ENCODE measurements around the gene KCNQ1. TPM values are rescaled to one million over a fixed set of nuclear protein-coding genes. Genes with fewer than 3 reads are reported as not detected.

The KCNQ1 gene
- total and polyA plus RNA-seq, 8 donors = 14.0 to 61.1 (median 46.7) TPM

DNA sequence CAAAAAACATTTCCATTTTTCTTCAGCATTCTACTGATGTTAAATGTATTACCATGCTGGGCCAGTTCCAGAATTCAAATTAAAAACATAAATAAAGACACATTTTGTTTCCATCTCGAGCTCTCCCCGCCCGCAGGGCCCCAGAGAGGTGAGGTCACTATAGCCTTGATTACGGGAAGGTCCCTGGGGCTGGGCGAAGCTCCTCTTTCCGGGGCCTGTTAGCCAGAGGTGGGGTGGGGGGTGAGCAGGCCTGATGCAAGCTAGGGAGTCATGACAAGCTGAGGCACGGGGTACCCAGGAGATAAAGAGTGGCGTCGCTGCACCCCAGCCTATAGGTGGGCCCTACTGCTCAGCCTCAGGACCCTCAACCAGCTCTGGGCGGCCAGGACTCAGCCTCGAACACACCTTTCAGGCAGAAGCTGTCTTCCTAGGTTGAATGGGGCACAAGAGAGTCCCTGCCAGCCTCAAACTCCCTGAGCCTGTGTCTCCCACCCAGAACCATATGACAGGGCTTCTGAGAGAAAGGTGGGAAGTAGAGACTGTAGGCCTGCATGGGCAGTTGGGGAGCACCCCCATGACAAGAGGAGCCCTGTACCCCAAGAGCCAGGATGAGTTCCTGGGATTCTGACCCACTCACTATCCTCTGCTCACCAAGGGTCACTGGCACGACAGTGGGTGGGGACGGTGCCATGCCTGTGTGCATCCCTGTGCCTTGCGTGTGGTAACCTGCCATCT, 220.2 kb downstream of the KCNQ1 start:
- no peaks in the 10 kb centered on the region for H3K9me3 ChIP-seq
- TF ChIP-seq, protein P1, sequence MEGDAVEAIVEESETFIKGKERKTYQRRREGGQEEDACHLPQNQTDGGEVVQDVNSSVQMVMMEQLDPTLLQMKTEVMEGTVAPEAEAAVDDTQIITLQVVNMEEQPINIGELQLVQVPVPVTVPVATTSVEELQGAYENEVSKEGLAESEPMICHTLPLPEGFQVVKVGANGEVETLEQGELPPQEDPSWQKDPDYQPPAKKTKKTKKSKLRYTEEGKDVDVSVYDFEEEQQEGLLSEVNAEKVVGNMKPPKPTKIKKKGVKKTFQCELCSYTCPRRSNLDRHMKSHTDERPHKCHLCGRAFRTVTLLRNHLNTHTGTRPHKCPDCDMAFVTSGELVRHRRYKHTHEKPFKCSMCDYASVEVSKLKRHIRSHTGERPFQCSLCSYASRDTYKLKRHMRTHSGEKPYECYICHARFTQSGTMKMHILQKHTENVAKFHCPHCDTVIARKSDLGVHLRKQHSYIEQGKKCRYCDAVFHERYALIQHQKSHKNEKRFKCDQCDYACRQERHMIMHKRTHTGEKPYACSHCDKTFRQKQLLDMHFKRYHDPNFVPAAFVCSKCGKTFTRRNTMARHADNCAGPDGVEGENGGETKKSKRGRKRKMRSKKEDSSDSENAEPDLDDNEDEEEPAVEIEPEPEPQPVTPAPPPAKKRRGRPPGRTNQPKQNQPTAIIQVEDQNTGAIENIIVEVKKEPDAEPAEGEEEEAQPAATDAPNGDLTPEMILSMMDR (IDR thresholded peaks at IDR 0.05) = no peak
- FAIRE-seq (no peak), DNase-seq (peak in 1 of 6 donors; percentile 5), ATAC-seq (no peak)
- no peaks in the 10 kb centered on the region for H3K27me3 ChIP-seq
- H3K4me1 ChIP-seq = no peaks in the 10 kb centered on the region
- 97 to 98% methylated on average over 14 of the region's 14 CpGs for WGBS, 2 donors
- intact Hi-C loops (cut with DNase I) = no loop called here
- H3K27ac ChIP-seq = no peak overlapping the region
- H3K4me3 ChIP-seq = no peak overlapping the region
- peaks cover 0 to 12% (median 0%) of the 10 kb centered on the region in 3 donors for H3K36me3 ChIP-seq

DNA sequence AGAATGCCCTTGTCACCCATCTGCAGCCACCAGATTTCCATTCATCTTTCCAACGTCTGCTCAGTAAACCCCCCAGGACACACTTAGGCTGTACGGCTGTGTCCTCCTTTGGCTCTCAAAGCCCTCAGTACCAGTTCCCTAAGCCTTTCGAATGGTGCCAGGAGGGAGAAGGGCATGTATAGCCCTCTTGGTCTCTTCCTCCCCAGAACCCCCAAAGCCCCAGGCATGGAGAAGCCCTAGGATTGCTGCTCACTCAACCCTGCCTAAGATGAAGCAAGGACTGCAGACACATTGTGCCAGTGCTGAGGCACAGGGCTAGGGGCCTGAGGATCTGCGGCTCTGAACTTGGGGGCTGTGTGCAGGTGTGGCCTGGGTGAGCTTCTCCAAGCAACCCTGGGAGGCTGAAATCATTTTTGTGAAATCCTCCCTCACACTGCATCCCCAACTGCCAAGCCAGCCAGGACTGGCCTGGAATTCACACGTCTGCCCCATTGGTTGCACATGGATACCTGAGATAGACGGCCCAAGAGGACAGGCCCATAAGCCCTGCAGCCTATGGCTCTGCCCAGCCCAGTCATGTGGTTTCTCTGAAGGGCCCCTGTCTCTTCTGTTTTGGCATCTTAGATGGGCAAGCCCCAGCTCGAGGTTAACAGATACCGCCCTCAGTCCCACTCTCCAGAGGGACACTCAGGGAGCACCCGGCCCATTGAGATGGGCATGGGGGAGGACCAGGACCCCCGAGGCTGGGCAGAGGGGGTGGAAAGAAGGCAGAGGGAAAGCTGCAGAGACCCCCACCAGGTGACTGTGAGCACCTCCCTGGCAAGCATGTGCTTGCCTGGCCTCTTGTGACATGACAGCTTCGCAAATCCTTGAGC, 221.0 kb downstream of the KCNQ1 start:
- FAIRE-seq = no peak
- TF ChIP-seq, protein P1 (IDR thresholded peaks at IDR 0.05) = no peak
- peaks cover 0 to 12% (median 0%) of the 10 kb centered on the region in 3 donors for H3K36me3 ChIP-seq
- intact Hi-C loops (cut with DNase I) = no loop called here
- no peaks in the 10 kb centered on the region for H3K27me3 ChIP-seq
- no peak overlapping the region for H3K4me3 ChIP-seq
- no peak for ATAC-seq
- no peak overlapping the region for H3K27ac ChIP-seq
- H3K9me3 ChIP-seq = no peaks in the 10 kb centered on the region
- peak in 2 of 6 donors; percentile 8 to 42 for DNase-seq
- H3K4me1 ChIP-seq = no peaks in the 10 kb centered on the region
- WGBS, 2 donors = 91 to 98% methylated on average over 11 of the region's 11 CpGs

DNA sequence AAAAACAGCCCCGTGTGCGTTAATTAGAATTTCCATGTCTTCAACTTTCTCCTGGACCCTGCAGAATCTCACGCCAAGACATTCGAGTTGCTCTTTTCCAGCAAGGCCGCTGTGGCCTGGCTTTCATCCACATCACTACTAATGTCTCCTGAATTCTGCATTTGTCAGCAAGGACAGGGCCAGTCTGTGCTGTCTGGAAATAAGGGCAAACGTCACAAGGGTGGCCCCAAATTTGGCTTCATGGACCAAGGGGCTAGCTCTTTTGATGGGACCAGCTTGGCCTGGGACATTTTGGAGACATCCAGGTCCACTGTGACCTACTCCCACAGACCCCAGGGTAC, 221.6 kb downstream of the KCNQ1 start:
- Histone ChIP-seq H3K4me3 (no peak overlapping the region), H3K4me1 (no peaks in the 10 kb centered on the region), H3K9me3 (no peaks in the 10 kb centered on the region), H3K27ac (no peak overlapping the region), H3K27me3 (no peaks in the 10 kb centered on the region), H3K36me3 (peaks cover 0 to 12% (median 0%) of the 10 kb centered on the region in 3 donors)
- ATAC-seq (no peak), DNase-seq (peak in 1 of 6 donors; percentile 7), FAIRE-seq (no peak)
- TF ChIP-seq, protein P1 (IDR thresholded peaks at IDR 0.05) = no peak
- intact Hi-C loops (cut with DNase I) = no loop called here
- 89 to 92% methylated on average over 6 of the region's 6 CpGs for WGBS, 2 donors

DNA sequence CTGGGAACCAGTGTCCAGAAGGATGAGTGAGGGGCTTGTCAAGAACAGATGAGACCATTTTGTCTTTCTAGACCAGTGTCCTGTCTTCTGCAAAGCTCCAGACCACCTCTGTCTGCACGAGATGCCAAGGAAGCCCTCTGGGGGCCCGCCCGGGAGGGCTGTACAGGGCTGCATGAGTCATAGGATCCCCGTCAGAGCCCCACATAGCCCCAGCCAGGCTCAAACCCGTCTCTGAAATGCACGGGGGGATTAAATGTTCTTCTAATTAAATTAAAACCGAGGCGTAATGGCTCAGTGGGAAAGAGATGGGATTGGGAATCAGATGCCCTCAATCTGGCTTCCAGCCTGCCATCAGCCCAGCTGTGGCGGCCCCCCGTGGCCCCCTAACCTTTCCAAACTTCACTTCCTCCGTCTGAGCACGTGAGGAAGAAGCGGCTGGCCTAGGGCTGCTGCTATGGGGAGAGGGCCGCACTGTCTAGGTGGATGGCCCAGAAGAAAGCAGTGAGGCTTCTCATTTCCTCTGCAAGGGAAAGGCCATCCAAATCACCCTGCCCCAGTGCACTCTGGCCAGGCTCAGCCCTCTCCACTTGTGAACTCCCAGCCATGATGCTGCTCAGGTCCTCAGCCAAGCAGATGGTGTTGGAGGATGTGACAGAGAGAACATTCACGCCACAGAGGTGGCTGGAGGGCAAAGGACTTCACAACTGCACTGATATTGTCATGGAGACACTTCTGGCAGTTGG, 222.2 kb downstream of the KCNQ1 start:
- peak in 3 of 6 donors; percentile 8 to 29 (median 16) for DNase-seq
- intact Hi-C loops (cut with DNase I) = no loop called here

More for the DNA sequence above, 222.2 kb downstream of the KCNQ1 start:
- TF ChIP-seq, protein P1 (IDR thresholded peaks at IDR 0.05) = no peak
- ATAC-seq (peak in 2 of 4 donors; percentile 5 to 7), FAIRE-seq (no peak)
- H3K27me3 ChIP-seq = no peaks in the 10 kb centered on the region
- H3K27ac ChIP-seq = no peak overlapping the region
- peaks cover 0 to 12% (median 0%) of the 10 kb centered on the region in 3 donors for H3K36me3 ChIP-seq
- WGBS, 2 donors = 93 to 97% methylated on average over 15 of the region's 15 CpGs
- H3K9me3 ChIP-seq = no peaks in the 10 kb centered on the region
- no peak overlapping the region for H3K4me3 ChIP-seq
- H3K4me1 ChIP-seq = no peaks in the 10 kb centered on the region
